ENCODE data around the gene IQCF6. TPM values are rescaled to one million over a fixed set of nuclear protein-coding genes. Genes with fewer than 3 reads are reported as not detected.

The IQCF6 gene
- not detected for total RNA-seq
- long read RNA-seq, donor 1: 0 reads
- long read RNA-seq, donor 2: 0 reads

- no peak for ATAC-seq
- H3K4me3 ChIP-seq: no peak within 1 kb of the TSS
- DNase-seq: no peak
- intact Hi-C loops (cut with DNase I, micrococcal nuclease): no loop called here
- TF ChIP-seq CTCF (IDR thresholded peaks at IDR 0.05): no peak
- no peaks in the 10 kb centered on the region for H3K4me1 ChIP-seq (ENCODE audit: low read depth)
- no peaks in the 10 kb centered on the region for H3K9me3 ChIP-seq
- no peaks in the 10 kb centered on the region for H3K36me3 ChIP-seq (ENCODE audit: low read depth)
Measured at GRCh38 chr3:51779137-51779536, at the start of gene IQCF6. IQCF6 (minus strand) TSS chr3:51779237; CDS start chr3:51779224, 13 bp downstream.

DNA sequence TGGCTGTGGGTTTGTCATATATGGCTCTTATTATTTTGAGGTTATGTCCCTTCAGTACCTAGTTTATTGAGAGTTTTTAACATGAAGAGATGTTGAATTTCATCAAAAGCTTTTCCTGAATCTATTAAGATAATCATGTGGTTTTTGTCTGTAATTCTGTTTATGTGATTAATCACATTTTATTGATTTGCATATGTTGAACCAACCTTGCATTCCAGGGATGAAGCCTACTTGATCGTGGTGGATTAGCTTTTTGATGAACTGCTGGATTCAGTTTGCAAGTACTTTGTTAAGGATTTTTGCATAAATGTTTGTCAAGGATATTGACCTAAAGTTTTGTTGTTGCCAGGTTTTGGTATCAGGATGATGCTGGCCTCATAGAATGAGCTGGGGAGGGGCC, 49.3 kb upstream of the IQCF6 start:
- Histone ChIP-seq H3K4me3 (no peak overlapping the region), H3K4me1 (ENCODE audit: low read depth) (no peaks in the 10 kb centered on the region), H3K36me3 (ENCODE audit: low read depth) (no peaks in the 10 kb centered on the region), H3K9me3 (peaks cover 9% of the 10 kb centered on the region)
- TF ChIP-seq CTCF (IDR thresholded peaks at IDR 0.05): no peak
- DNase-seq: no peak
- ATAC-seq: no peak
- intact Hi-C loops (cut with DNase I, micrococcal nuclease): no loop called here

GRCh38 chr3:51819709-51820406, 40.8 kb upstream of the IQCF6 start:
- Histone ChIP-seq H3K4me1 (ENCODE audit: low read depth) (no peaks in the 10 kb centered on the region), H3K9me3 (no peaks in the 10 kb centered on the region), H3K36me3 (ENCODE audit: low read depth) (no peaks in the 10 kb centered on the region), H3K4me3 (no peak overlapping the region)
- no peak for DNase-seq
- intact Hi-C loops (cut with DNase I, micrococcal nuclease): no loop called here
- peak; percentile 19 for ATAC-seq
- TF ChIP-seq CTCF (IDR thresholded peaks at IDR 0.05): no peak

GRCh38 chr3:51819151-51819550, 40.1 kb upstream of the IQCF6 start:
- Histone ChIP-seq H3K9me3 (no peaks in the 10 kb centered on the region), H3K4me3 (no peak overlapping the region), H3K36me3 (ENCODE audit: low read depth) (no peaks in the 10 kb centered on the region), H3K4me1 (ENCODE audit: low read depth) (no peaks in the 10 kb centered on the region)
- intact Hi-C loops (cut with DNase I, micrococcal nuclease): no loop called here
- DNase-seq (no peak), ATAC-seq (no peak)
- no peak for TF ChIP-seq CTCF (IDR thresholded peaks at IDR 0.05)

GRCh38 chr3:51817375-51817774, 38.3 kb upstream of the IQCF6 start:
- H3K9me3 ChIP-seq: no peaks in the 10 kb centered on the region
- no peaks in the 10 kb centered on the region for H3K4me1 ChIP-seq (ENCODE audit: low read depth)
- TF ChIP-seq CTCF (IDR thresholded peaks at IDR 0.05): no peak
- H3K4me3 ChIP-seq: no peak overlapping the region
- H3K36me3 ChIP-seq (ENCODE audit: low read depth): no peaks in the 10 kb centered on the region
- DNase-seq (no peak), ATAC-seq (no peak)
- intact Hi-C loops (cut with DNase I, micrococcal nuclease): no loop called here
